OCI-LY3 (cell line): ENCODE results near the gene ARSD.

Experiments used
- EZH2phosphoT487 ChIP-seq: fragments of 200-600 bp; shearing (Covaris generic); IDR thresholded peaks from 2 replicates; pipeline ENCODE4 v1.6.1; 2018; ENCODE audit warnings: antibody characterized with exemption, mixed run types, low read depth
- TF ChIP-seq, protein P1 (sequence below): fragments of 200-600, 300-600 bp; sonication (generic); IDR thresholded peaks from 2 replicates; pipeline ENCODE4 v1.5.1; 2014; ENCODE audit warnings: antibody characterized with exemption, low read length, low read depth

DNA sequence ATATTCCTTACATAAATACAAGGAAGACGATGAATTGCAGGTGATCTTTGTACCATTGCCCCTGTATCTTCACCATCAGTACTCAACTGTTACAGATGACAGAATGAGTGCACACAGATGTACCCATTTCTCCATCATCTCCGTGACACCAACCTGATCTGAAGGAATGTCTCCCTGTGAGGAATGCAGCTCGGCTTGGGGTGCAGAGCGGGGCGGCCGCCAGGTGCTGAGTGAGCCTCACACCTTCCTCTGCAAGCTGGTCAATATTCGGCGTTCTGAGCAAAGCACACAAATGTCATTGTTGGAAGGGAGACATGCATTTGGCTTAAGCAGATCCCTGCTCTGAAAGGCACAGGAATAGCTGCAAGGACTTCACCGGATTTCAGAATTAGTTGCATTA is 7.4 kb downstream of the ARSD start:
- TF ChIP-seq, protein P1, sequence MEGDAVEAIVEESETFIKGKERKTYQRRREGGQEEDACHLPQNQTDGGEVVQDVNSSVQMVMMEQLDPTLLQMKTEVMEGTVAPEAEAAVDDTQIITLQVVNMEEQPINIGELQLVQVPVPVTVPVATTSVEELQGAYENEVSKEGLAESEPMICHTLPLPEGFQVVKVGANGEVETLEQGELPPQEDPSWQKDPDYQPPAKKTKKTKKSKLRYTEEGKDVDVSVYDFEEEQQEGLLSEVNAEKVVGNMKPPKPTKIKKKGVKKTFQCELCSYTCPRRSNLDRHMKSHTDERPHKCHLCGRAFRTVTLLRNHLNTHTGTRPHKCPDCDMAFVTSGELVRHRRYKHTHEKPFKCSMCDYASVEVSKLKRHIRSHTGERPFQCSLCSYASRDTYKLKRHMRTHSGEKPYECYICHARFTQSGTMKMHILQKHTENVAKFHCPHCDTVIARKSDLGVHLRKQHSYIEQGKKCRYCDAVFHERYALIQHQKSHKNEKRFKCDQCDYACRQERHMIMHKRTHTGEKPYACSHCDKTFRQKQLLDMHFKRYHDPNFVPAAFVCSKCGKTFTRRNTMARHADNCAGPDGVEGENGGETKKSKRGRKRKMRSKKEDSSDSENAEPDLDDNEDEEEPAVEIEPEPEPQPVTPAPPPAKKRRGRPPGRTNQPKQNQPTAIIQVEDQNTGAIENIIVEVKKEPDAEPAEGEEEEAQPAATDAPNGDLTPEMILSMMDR: no peak
- TF ChIP-seq EZH2phosphoT487: no peak
